AG08395 (cell line): ENCODE results near the gene ZYX.
"Not testable (repeated sequence)": the region's sequence is repeated elsewhere in the genome, so short reads cannot be mapped to it uniquely, and the experiment has no call there.

Experiments used
- DNase-seq: peaks from one replicate; pipeline ENCODE4 v3.0.0; 2012; ENCODE audit warnings: mixed read lengths, low spot score

The ZYX gene

DNA sequence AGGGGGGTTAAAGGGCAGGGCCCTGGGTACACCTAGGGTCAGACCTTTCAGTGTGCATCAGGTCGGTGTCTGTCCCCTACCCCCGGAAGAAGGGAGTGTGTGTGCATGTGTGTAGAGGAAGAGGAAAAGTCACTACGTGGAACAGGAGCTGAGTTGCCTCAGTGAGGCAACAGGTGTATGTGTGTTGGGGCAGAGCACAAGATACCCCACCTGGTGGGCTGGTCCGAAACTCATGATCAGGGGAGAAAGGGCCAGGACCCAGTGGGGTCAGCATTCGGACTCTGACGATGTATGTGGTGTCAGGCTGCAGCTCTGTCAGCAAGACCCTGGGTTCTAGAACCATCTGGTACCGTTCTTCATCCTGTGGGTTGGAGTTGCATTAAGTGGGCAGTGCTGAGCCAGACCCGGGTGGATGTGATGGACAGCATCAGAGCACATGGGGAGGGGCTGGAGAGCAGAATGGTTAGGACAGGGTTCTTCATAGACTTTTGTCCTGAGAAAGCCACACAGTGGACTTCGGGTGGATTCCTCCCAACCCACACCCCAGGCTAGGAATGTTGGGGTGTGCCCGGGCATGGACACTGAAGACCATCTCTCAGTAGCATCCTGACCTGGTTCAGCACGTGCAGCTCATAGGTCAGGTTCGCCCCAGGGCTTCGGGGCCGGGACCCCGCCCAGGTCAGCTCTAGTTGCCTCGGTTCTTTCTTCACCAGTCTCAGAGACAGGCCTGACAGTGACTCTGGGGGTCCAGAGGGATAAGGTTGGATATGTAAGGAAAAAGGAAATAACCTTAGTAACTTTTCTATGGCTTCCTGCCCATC lies 16.8 kb downstream of the ZYX start:
- no peak for DNase-seq

GRCh38 chr7:143398616-143399015 lies 17.5 kb downstream of the ZYX start:
- no peak for DNase-seq

DNA sequence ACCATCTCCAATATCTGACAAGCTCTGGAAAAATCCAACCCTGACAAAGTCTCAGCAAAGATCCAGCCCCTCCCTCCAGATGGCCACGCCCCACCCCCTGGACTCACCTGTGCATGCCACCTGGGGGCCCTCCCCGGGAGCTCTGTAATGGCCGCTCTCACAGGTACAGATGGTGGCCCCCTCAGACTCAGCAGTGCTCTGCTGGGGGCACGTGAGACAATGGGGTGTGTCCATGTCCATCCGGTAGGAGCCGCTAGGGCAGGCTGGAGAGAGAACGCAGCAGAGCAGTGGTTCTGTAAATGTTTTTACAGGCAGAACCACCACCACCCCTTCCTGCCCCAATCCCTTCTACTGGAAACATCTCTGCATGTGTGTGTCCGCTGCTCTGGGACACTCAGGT lies 18.0 kb downstream of the ZYX start:
- DNase-seq = no peak

DNA sequence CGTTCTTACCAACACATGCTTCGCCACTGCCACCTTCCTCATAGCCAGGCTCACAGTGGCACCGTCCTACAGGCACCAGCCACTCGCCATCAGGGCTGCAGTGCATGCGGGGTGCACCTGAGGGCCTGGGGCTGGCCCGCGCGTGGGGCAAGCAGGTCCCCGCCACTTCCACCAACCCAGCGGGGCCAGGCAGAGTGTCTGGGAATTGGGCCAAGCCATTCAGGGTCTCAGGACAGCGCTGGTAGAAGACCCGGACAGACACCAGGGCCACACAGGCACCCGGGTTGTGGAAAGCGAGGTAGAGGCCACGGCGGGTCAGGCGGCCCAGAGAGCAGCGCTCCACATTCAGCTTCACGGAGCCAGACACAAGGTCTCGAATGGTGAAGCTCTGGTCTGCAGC lies 18.5 kb downstream of the ZYX start:
- DNase-seq = no peak

DNA sequence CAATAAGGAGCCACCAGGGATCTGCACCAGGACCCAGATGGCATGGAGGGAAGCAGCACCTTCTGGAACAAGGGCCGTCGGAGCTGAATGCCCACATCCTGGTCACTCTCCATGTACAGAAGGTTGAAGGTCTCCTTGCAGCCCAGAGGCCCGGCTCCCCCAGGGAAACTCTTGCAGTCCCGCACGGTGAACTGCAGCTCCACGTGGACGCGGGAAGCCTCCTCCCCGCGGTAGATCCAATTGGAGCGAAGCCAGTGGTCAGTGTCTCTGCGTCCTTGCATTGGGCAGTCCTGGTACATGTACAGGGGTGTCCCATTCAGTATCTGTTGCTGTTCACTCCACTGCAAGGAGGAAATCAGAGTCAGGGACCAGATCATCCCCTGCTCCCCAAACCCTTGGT lies 20.1 kb downstream of the ZYX start:
- DNase-seq = no peak

- DNase-seq = not testable (repeated sequence)
Measured at GRCh38 chr7:143402233-143402632, 21.1 kb downstream of the ZYX start.

DNA sequence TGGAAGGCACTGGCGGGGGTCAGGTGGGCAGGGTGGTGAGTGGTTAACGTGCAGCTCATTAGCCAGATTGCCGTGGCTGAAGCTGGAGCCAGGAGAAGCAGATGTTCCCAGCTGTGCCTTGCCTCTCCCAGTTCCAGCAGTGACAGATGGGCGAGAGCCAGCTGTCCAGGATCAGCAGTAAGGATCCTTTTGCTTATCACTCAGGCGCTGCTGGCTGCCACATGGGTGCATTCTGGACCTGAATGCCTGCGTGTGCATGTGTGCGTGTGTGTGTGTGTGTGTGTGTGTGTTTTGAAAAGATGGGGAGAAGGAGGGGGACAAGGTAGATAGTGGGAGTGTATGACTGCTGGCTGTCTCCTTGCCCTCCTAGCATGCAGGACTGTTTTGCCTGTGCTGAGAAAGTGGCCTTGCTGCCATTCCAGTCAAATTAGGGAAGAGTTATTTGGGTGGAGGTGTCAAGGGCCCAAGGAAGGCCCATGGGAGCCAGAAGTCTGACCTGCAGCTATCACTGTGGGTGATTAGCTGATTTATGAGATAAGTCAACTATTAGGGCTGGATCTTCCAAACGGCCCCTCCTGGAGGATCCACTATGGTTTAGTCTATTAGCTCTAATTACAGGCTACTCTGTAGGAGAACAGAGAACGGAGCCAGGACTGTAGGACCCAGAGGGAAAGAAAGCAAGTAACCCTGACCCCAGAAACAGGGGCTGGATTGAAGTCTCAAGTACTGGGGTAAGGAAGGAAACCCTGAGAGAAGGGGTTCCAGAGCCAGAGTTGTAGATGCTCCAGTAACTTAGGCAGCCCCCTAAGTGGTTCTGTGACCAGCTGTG lies 24.2 kb downstream of the ZYX start:
- no peak for DNase-seq

DNA sequence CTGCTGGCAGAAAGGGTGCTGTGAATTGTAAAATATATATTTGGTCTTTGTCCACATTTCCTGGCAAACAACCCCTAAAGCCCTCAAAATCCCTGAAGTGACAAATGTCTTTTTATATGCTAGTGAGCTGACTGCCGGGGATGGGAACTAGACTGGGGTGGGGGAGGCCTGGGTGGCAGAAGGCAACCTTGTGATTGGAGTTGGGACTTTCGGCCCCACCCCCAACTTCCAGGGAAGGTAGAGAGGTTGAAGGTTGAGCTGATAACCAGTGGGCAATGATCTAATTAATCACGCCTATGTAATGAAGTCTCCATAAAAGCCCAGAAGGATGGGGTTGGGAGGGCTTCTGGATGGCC lies 24.8 kb downstream of the ZYX start:
- no peak for DNase-seq

DNA sequence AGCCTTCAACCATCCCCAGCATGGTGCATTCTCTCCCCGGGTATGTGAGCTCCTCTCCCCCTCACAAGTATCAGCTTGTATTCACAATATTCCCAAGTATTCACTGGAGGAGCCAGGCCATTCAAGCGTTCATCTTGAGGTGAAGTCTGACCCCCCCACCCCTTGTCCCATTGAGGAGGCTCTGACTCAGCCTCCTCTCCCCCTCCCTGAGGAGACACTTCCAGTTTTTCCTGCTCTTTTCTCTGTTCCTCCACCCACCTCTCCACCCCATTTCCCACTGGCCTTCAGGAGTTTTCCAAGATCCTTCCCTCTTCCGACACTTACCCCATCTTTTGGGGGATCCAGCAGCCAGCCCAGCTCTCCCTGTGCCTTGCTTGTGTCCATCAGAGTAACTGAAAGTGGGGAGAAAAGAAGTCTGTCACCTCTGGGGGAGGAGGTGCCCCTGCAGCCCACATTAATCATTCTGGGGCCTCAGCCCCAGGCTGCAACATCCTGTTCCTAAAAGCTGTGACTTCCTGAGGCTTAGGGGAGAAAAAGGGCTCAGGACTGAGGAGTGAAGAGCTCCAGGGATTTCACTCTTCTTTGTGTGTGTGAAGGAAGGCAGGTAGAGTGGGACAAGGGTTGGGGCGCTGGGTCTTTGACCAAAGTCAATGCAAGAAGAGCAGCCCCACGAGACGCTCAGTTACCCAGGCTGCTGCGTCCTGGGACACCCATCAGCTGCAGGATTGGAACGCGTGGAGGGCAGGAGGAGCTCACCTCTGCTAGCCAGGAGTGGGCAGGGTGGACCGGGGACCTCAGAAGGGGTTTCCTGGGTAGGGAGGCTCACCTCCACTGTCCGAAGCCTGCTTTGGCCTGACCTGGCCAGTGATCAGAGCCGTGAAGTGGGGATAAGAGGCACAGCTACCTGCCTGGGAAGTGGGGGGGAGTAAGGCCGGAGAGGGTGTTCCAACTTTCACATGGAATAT lies 26.4 kb downstream of the ZYX start:
- DNase-seq = no peak

GRCh38 chr7:143408252-143408685 lies 27.1 kb downstream of the ZYX start:
- no peak for DNase-seq

- DNase-seq = no peak
Measured at GRCh38 chr7:143408686-143409561, 27.8 kb downstream of the ZYX start, which contains the start of gene EPHA1. EPHA1 (minus strand) TSS chr7:143408856; CDS start chr7:143408805, 51 bp downstream.

DNA sequence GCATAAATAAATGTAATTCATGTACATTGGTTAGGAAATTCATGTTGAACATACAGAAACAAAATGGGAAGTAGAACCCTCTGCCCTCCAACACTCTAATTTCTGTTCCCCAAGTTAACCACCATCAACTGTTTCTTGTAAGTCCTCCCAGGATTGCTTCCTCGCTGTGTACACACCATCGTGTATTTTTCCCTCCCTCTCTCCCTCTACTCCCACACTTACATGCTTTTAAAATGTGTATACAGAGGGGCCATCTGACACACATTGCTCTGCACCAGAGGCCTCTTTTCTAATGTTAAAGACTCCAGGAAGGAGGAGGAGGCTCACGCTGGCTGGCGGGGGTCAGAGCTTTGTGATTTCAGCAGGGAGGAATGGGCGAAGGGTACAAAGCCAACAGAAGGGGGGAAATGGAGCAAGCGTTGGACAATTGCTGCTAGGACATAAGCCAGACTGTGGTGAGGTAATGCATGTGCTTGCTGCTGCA lies 29.4 kb downstream of the ZYX start:
- no peak for DNase-seq

GRCh38 chr7:143411976-143412708 lies 31.0 kb downstream of the ZYX start:
- DNase-seq = no peak

DNA sequence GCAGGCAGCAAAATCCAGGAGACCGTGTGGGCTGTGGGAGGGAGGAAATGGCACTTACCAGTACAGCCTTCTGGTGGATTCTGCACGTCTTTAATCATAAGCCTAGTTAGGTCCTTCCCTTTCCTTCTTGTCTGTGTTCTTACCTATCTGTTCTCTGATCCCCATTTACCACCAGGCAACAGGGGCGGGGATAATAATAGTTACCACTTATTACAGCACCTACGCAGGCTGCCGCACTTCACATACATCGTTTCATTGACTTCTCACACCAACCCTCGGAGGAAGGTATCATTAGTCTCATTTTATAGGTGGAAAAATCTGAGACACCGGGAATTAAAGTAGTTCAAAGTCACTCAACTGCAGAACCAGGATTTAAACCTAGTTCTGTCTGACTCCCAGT lies 32.0 kb downstream of the ZYX start:
- no peak for DNase-seq

DNA sequence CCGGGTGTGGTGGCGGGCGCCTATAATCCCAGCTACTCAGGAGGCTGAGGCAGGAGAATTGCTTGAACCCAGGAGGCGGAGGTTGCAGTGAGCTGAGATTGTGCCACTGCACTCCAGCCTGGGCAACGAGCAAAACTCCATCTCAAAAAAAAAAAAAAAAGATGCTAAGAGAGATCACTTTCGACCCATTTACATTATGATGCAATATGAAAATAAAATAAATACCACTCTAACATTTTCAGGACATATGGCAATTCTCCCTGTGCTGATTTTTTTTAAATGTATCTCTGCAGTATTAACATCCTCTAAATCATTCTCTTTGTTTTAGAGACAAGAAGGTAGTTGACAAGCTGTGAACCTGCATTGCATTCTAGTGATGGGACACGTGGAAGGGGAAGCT lies 34.1 kb downstream of the ZYX start:
- not testable (repeated sequence) for DNase-seq

DNA sequence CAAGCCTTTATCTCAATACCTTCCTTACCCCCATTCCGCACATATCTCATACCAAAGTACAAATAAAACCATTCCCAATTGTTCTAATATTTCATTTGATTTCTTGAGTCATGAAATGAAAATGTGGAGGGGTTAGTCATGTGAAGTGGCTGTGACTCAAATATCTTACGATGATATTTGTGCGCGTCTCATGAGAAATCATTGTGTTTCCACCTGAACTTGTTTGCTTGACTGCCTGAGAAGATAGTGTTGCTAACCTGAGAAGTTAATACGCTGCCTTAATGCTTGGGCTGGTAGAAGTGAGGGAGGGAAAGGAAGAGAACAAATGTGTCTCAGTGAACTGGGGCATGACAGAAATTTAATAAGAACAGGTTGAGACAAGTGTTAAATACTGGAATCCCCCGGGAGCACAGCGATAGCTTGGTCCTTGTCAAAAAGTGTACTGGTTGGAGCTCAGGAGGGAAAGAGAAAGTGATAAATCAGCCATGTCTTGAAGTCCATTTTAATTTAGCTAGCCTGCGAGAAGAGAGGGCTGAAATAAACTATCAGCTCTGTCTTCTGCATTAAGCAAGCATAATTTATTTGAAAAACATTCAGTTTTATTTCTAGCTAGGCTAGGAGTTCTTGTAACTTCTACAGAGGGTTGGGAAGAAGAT lies 34.7 kb downstream of the ZYX start:
- no peak for DNase-seq

GRCh38 chr7:143416565-143417149 lies 35.5 kb downstream of the ZYX start:
- DNase-seq = peak; percentile 76

DNA sequence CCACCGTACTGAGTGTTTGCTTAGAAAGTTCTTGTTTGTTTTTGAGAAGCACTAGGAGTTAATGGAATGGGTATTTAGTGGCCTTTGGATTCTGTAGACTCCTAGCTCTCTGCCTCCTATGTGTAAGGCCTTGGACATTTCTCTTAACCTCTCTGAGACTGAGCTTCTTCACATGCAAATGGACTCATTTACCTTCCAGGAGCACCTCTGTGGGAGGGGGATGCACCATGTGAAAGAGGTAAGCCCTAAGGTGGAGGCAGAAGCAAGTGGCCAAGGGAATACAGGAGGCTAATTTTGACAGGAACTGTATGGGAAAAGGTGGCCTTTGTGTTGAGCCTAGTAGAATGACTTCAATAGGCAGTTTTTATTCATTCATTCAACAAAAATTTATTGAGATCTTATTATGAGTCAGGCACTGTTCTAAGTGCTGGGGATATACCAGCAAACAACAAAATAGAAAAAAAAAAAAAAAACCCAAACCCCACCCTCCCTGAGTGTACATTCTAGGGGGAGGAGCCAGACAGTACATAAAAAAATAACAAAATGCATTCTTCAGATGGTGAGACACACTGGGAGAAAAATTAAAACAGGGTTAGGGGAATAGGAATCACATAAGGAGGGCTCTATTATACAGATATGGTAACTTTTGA lies 36.7 kb downstream of the ZYX start:
- no peak for DNase-seq
